T47D (cell line): ENCODE results near the gene ANAPC1.

Source experiments
- DNase-seq, 2 experiments: peaks; one replicate each; pipeline versions ENCODE4 v3.0.0 to v3.0.0-alpha.2; 2011 to 2012; ENCODE audit warnings: low read depth in 1 of 2, low spot score in 1 of 2
- JUND ChIP-seq: IDR thresholded peaks from 2 replicates; pipeline ENCODE4 v1.6.1; 2012; ENCODE audit warnings: low read depth
- in situ Hi-C: cut with HindIII; loops from 2 replicates; pipeline ENCODE4 v1.10.0; 2016; ENCODE audit warnings: low sequenced_read_pairs, low pct_unique_long_range_greater_than_20kb

ANAPC1 gene, protein sequence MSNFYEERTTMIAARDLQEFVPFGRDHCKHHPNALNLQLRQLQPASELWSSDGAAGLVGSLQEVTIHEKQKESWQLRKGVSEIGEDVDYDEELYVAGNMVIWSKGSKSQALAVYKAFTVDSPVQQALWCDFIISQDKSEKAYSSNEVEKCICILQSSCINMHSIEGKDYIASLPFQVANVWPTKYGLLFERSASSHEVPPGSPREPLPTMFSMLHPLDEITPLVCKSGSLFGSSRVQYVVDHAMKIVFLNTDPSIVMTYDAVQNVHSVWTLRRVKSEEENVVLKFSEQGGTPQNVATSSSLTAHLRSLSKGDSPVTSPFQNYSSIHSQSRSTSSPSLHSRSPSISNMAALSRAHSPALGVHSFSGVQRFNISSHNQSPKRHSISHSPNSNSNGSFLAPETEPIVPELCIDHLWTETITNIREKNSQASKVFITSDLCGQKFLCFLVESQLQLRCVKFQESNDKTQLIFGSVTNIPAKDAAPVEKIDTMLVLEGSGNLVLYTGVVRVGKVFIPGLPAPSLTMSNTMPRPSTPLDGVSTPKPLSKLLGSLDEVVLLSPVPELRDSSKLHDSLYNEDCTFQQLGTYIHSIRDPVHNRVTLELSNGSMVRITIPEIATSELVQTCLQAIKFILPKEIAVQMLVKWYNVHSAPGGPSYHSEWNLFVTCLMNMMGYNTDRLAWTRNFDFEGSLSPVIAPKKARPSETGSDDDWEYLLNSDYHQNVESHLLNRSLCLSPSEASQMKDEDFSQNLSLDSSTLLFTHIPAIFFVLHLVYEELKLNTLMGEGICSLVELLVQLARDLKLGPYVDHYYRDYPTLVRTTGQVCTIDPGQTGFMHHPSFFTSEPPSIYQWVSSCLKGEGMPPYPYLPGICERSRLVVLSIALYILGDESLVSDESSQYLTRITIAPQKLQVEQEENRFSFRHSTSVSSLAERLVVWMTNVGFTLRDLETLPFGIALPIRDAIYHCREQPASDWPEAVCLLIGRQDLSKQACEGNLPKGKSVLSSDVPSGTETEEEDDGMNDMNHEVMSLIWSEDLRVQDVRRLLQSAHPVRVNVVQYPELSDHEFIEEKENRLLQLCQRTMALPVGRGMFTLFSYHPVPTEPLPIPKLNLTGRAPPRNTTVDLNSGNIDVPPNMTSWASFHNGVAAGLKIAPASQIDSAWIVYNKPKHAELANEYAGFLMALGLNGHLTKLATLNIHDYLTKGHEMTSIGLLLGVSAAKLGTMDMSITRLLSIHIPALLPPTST (N-terminal part only)

DNA sequence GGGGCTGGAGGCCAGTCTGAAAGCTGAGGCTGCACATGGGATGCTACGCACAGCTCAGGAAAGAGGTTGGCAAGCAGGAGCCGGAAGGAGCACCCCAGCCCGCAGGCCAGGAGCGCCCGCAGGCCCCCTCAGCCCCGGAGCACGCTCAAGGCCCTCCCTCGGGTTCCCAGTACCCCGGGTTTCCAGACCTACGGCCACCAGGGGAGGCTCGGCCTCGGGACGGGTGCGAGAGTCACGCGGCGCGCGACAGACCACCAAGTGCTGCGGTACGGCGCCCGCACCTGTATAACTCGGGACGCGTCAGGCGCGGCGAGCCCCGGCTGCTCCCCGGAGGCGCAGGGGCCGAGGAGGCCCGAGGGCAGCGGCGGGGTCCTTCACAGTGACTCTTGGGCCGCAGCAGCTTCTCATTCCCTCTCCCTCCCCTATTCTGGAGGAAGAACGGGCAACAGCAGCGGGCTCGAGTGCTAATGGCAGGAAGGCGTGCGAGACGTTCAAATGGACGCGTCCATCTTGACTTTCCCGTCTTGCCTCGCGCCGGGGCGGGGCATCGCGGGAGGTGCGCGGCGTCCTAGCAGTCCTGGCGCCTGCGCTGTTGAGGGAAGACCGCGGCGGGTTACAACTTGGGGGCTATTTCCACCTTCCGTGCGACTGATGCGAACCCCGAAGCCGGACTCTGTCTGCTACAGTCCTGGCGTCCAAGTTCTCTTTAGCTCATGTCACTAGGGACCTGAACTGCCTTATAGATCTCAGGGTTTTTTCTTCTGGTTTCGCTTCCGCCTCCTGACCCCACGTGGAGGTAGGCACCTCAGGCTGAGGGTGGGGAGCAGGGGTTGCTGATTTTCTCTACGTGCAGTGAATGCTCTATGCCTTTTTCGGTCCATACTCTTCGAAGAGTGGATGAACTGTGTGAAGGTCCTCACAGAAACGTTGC is at the start of gene ANAPC1:
Gene ANAPC1 (minus strand): TSS at position 533 of the 931 bp plus-strand sequence. CDS start 3,368 bp downstream, outside the sequence.
- no peak for TF ChIP-seq JUND
- in situ Hi-C loops: no loop called here
- peak; percentile 58 to 84 for DNase-seq

DNA sequence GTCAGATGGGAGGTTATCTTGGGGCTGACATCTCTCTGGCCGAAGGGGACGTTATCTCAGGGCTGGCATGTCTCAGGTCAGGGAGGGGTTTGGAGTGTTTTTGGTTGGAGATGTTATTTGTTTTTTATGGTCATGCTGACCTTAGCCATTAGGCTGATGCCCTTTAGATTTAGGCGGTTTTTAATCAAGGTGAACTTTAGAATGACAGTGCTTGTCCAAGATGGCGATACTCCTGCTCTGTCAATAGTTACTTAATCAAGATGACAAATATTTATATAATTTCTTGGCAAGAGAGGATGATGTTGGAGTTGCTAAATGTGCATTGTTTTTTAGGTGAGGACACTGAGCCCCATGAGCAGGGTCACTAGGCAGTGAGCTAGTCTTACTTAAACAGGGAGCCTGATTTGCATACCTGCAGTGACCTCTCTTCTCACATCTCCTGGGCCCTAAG is 48.9 kb upstream of the ANAPC1 start:
- in situ Hi-C loops: no loop called here
- no peak for DNase-seq
- TF ChIP-seq JUND: no peak

DNA sequence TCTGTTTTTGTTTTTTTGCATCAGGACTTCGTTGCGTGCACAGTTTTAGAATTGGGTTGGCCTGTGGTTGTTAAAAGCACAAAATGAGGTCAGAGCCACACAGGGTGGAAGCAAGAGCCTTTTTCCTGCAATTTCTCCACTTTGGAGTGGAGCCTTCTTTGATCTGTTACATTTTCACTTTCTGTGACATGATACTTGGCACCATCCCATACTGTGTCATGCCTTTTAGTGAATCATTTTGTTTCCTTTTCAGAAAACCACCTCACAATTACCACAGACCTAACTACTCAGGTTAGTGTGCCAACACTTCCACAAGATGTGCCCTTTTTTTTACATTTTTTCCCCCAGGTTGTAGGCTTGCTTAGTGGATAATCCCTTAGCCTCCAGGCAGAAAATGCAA is 46.9 kb upstream of the ANAPC1 start:
- no peak for DNase-seq
- no peak for TF ChIP-seq JUND
- in situ Hi-C loops: no loop called here

DNA sequence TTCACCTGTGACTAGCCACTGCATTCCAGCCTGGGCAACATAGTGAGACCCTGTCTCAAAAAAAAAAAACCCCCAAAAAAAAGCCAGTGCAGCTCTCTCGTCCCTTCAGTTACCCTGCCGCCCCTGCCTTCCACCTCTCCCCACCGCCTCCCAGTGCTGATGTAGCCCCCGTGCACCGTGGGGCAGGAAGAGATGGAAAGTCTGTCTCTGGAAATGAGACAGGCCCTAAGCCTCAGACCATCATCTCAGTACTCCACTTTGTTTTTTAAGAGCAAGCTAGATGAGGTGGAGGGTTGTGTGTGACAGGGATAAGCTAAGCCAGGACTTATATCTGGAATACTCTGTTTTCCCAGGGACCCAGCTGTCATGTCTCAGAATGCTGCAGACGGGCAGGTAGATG is 46.4 kb upstream of the ANAPC1 start:
- no peak for DNase-seq
- TF ChIP-seq JUND: no peak
- in situ Hi-C loops: no loop called here

DNA sequence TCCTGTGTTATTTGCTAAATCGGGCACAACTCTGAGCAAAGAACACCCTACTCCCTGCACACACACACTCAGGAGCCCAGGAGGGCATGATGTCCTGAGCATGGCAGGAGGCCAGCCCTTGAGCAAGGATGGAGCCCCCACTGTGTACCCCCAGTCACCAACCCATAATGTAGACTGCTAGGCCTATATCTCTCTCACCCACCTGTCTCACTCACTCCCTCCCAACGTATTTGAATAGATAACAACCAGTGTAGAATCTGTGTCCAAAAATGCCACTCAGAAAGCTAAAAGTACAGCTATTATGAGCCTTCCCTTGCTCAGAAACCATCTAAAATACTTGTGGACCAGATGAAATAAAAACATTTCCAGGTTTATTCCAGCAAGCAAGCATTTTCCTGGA is 43.7 kb upstream of the ANAPC1 start:
- no peak for DNase-seq
- no peak for TF ChIP-seq JUND
- in situ Hi-C loops: no loop called here

DNA sequence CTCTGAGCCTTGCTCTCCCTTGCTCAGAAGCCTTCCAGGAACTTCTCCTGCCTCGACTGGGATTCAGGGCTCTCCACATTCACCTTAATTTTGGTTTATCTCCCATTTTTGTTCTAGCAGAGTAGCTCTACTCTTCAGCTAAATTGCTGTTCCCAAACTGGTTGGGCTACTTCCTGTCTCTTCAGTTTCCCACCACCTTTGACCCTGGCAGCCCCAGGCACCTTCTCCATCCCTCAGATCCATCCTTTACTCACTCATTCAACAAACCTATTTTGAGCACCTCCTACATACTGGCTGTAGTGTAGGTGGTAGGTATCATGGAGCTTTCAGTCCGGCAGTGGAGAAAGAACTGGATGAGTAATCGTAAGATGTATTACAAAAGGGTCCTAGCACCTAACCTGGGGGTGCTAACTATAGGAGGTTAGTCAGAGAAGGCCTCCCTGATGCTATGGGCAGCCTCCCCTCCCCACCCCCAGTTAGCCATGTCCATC is 40.7 kb upstream of the ANAPC1 start:
- in situ Hi-C loops: no loop called here
- no peak for TF ChIP-seq JUND
- peak in 1 of 2 experiments; percentile 38 for DNase-seq

DNA sequence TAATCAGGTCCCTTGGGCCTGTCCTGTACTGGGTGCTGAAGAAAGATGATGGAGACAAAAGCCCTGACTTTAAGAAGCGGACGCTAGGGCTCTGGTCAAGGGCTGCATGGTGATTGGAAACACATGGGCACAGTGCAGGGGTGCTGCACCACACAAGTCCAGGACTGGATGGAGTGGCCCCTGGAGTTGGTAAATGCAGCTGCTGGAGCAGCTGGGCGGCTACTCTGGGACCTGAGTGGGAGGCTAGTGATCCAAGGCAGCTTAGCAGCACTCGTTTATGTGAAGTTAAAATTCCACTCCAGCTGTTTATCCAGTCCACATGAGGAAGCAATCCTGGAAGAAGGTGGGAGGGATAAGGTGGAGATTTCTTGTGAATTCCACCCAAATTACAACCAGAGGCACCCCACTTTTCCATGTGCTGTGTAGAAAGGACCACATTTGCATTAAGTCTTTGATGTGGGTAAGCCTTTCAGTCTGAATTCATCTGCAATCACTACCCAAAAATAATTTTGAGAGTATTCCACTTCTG is 39.3 kb upstream of the ANAPC1 start:
- no peak for TF ChIP-seq JUND
- in situ Hi-C loops: no loop called here
- no peak for DNase-seq

DNA sequence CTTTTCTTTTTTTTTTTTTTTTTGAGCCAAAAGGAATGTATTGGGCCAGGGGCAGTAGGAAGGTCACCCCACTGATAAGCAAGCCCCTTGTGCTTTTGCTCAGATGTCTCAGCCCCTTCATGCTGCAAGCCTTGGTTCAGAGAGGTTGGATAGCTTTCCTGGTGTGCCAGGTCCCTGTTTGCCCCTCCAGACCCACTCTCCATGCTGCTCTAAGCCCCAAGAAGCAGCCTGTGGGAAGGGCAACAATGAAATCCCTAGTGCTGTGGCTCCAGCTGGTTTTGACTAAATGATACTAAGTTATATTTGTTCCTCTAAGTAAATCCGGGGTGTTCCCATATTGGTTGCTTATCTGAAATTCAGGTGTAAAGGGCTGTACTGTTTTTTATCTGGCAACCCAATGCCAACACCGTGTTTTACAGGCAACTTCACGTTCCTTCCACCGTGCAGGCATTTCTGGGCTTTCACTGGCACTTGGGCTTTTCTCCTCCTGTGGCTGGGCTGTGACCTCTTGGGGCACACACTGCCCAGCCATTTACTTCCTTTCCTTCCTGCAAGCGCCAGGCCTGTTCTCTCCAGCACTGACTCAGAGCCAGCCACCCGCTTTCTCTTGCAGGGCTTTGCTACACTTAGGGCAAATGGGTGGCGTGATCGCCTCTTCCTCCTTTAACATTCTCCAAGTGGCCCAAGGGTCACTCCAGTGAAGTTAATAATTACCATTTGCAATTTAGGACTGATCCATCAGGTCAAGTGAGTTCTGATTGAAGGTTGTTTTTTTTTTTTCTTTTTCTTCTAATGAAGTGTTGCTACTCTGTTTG is 36.0 kb upstream of the ANAPC1 start:
- in situ Hi-C loops: no loop called here
- DNase-seq: no peak

DNA sequence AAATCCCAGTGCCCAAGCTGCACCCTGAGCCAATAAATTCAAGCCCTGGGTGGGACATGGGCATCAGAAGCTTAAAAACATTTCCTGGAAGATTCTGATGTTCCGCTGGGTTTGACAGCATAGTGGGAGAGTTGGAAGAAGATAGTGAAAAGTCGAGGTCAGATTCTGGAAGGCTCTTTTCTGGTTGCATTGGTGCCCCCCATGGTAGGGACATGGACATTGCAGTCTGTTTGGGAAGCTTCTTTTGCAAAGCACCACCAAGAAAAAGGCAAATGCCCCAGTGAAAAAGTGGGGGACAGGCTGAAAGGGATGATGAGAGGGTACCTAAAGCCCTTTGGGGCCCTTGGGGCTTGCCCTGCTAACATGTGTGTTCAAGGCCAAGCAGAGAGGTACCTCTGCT is 35.4 kb upstream of the ANAPC1 start:
- DNase-seq: no peak
- in situ Hi-C loops: no loop called here
- TF ChIP-seq JUND: no peak

More for the DNA sequence above, 36.0 kb upstream of the ANAPC1 start:
- no peak for TF ChIP-seq JUND

DNA sequence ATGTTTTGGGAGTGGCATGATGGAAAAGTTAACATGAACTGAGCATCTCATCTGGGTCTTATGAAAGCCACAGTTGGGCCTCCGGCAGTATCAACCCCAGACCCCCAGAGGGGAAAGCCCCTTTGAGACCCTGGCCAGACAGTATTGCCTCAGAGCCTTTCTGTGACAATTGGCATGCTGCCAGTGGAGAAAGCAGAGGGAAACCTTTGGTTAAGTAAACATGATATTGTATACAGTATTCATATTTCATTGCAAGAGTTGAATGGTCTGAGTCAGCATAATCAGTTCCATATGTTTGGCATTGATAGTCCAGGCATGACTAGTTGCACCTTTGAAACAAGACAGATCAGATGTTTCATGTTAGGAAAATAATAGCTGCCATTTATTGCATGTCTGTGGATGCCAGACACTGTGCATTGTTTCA is 34.4 kb upstream of the ANAPC1 start:
- TF ChIP-seq JUND: no peak
- DNase-seq: no peak
- in situ Hi-C loops: no loop called here

DNA sequence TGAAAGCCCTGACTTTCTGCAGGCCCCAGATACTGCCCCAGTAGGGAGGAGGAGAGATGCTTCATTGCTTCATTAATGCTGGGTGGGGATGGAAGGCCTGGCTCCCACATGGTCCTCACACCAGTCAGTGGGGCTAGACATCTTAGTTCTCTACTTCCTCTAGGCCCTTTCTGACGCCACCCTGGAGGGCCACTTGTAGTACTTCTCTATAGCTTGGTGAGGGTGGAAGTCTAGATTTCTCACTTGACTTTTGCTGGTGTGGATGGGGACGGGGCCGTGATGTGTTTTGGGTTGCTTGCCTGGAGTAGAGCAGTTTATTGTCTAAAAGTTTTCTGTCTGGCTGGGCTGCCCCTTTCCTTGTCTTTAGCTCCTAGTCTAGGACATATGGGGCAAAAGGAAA is 33.1 kb upstream of the ANAPC1 start:
- DNase-seq: no peak
- in situ Hi-C loops: no loop called here
- TF ChIP-seq JUND: no peak
